GM19351 (cell line): ENCODE data around the gene GUCY2F.
A peak's percentile ranks its signal among the peaks of the same experiment; 100 is the strongest.

Experiments used
- ATAC-seq: cut with Tn5 transposase; IDR thresholded peaks from one replicate; pipeline ENCODE4 v1.9.1; 2021; ENCODE audit warnings: mild to moderate bottlenecking, moderate library complexity; ENCODE audit not compliant: unreplicated experiment

Gene GUCY2F

DNA sequence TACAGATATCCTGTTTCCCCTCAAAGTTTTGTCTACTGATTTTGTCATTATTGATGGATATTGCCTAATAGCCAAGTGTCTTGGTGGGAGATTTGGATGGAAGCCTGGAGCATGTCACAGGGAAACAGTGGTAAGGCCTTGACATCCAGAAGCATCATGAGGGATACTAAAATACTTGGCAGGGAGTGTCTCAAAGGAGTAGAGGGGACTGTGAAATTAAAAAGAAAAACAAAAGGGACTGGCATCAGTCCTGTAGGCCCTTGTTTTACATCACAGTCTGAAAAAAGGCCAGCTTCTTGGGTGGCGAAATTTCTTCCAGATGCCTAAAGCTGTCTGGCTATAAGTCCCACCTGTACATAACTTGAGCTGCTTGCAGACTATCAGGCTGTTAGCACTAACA, 83.8 kb downstream of the GUCY2F start:
- ATAC-seq, result no peak

DNA sequence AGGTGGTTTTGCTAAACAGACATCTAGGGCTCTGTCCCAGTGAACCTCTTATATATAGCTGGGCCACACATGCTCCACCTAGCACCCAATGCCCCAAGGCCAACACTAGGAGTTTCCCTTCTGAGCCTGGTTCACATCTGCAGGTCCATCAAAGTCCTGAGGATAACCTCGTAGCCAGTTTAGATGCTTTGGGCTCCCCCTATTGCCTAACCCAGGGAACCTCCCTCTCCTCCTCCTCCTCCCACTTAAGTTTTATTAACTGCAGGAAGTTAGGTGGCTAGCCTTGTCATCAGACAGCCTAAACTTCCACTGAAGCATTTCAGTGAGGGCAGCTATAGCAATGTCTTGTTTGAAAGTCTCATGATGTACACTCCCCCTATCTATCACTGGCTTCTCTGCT, 88.0 kb downstream of the GUCY2F start:
- peak; percentile 67 for ATAC-seq

- ATAC-seq, result no peak
Measured at GRCh38 chrX:109392895-109393294, 89.0 kb downstream of the GUCY2F start.

DNA sequence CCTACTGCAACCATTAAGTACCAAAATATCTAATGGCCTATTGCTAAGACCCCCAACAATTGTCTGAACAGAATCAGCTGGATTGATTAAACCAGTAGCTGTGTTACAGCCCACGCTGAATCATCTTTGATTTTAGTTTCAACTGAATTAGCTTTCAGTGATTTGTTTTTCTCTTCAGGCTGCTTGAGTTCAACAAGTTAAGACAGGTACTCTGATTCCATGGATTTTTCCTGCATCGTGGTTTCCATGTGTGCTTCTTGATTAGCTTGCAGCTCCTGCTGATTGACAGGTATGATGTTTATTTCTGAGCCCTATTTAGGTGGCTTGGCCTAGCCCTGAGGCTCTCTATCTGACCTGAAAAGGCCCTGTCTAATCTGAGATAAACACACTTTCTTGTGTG, 91.3 kb downstream of the GUCY2F start:
- ATAC-seq, result no peak

DNA sequence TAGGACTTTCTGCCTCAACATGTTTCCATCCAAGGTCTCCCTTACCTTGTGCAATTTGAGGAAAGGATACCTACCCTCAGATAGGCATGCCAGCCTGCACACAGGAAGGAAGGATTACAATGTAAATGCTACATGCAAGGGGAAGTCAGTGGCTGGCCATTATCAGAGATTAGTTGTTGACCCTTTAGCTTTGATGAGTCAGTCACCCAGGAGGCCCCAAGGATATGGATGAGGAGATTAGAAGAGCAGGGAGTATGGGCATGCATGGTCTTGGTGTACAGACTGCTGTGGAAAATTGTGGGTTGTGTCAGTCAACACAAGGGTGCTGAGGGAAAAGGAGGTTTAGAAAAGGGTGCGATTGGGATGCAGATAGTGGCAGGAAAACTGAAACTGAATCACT, 92.0 kb downstream of the GUCY2F start:
- ATAC-seq, result no peak

DNA sequence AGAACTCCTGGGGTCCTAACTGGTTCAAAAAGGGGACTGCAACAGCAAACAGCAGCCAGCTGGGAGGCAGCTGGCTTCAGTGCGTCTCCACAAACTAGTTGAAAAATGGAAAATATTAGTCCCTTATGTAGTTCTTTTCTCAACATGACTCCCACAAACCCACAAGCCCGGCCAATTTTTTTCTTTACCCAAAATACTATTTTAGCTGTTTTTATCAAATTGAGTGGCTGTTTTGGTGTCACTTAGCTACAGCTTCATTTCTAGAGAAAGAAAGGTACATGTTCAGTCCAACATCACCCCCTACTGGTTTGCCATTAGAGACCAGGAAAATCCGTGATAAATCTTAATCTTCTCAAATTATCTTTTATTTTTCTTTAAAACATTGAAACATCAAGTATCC, 97.2 kb downstream of the GUCY2F start:
- ATAC-seq, result peak; percentile 58

DNA sequence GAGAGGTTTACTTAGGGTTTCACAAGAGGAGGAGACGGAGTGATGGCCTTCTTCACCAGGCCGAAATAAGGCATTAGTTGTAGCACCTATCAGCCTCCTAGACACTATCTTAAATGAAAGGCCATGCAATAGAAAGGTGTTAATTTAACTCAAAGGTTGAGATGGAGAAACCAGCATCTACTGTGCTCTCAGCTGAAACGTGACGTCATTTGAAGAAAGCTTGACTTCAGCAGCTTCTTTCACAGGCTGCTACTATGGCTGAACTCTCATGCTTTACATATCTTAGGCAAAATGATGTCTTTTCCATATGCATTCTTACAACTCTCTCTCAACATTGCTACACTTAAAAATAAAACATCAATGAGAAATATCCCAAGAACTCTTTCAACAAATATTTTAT, 99.6 kb downstream of the GUCY2F start:
- ATAC-seq, result no peak

DNA sequence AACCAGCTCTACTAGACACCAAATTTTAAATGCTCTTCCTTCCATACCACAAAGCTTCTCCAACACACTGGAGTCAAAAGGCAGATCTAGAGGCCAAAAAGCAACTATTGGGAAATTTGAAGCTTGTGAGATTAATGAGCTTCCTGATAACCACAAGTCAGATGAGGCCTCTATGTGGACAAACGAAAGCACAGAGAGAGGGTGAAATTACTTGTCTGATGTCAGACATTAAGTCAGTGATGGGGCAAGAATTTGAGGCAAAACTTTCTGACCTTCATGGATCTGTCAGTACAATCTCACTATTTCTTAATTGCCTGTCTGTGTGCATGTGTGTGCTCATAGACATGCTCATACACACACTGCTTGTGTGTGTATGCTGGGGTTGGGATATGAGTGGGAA, 103.6 kb downstream of the GUCY2F start:
- ATAC-seq, result no peak

DNA sequence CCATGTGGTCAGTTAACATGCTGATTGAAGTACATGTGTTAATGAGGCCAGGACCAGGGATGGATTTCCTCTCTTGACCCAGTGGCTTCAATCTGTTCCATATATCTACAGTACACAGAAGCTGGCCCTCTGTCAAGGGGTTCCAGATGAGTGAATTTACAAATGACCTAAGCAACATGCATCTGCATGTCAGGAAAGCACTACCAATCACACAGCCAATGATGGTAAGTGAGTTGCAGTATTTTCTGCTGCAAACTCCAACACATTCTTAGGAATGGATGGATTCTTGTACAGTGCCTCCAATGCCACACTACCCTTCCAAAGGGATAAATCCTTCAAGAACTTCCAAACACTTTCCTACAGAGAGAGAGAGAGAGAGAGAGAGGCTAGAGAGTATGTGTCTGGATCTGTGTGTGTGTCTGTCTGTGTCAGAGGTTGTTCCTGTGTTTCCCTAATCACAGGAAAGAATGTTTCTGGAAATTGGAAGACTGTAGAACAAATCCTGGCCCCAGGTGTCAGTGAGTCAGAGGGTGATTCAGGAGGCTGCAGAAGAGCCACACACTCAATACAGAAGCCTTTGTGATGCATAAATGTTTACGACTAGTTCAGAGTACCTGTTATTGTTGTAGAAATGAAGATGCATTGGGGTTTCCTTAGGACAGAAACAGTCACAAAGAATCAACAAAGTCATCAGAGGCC, 107.5 kb downstream of the GUCY2F start:
- no peak for ATAC-seq

DNA sequence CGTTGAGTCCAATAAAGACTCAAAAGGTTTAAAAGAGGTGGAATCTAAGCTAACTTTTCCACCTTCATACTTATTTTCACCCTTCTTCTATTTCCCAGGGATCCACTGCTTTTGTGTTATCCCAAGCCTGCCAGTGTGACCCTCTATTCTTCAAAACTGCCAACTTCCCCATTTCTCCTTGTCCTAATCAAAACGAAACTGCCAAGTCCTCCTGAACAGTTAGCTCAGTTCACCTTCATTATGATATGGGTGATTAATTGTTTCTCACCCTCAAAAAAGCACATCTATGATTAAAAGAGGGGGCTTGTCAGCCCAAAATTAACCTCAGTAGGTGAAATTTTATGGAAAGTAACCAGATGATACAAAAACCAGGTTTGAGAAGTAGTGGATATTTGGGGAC, 108.4 kb downstream of the GUCY2F start:
- ATAC-seq, result no peak

DNA sequence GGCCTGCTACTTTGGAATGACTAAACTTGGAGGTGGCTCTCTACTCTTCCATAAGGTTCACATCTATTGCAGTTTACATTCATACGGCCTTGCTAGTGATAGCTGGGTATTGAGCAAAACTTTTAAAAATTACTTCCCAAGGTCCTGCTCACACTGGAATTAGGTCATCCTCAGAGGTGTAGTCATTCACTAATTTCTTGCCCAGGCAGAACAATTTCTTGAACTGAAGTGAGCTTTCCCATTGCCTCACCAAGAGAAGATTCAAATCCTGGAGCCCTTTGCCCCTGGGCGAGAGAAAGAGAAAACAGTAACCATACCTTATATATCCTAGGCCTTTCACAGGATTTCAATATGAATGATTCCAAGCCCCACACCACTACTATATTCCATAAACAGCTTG, 109.2 kb downstream of the GUCY2F start:
- no peak for ATAC-seq

- ATAC-seq, result no peak
Measured at GRCh38 chrX:109372291-109372690, 109.6 kb downstream of the GUCY2F start.

GRCh38 chrX:109362101-109362500, 119.8 kb downstream of the GUCY2F start:
- ATAC-seq, result no peak

- ATAC-seq, result no peak
Measured at GRCh38 chrX:109360301-109360700, 121.6 kb downstream of the GUCY2F start.

DNA sequence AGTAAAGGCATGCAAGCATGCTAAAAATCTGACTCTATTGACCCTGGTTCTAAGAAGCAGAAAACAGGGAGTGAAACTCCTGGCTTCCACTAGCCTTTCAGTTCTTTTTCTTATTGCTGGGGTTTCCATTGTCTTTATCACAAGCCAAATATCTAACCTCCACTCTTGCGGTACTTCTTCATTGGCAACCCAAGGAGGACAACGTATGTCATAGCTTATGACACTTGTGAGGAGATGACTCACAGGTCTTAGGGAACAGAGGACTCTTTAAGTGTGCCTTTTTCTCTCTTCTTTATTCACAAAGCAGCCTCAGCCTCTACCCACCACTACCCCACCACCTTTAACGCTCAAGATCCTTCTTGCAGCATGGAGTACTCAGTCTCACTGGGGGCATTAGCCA, 124.2 kb downstream of the GUCY2F start:
- peak; percentile 80 for ATAC-seq

- no peak for ATAC-seq
Measured at GRCh38 chrX:109356684-109357083, 125.2 kb downstream of the GUCY2F start.

GRCh38 chrX:109352066-109352588, 129.8 kb downstream of the GUCY2F start:
- no peak for ATAC-seq

- ATAC-seq, result no peak
Measured at GRCh38 chrX:109351557-109351956, 130.3 kb downstream of the GUCY2F start.

DNA sequence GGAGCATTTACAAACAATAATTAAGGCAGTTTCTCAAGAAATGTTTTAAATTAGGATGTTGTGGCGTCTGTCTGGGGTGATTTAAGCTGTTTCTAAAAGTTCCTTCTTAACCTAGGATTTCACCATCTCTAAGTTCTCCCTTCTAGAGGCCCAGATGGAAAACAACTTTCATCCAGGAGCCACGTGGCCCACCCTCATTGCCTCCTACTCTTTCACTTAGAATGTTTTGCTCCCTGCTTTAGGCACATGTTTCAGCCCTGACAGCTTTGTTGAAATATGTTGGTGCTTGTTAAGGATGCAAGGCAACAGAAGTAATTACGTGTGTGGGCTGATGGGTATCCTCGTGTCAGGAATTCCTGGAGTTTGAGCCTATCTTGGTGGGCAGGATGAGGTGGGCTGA, 131.3 kb downstream of the GUCY2F start:
- no peak for ATAC-seq

- no peak for ATAC-seq
Measured at GRCh38 chrX:109350051-109350450, 131.8 kb downstream of the GUCY2F start.

DNA sequence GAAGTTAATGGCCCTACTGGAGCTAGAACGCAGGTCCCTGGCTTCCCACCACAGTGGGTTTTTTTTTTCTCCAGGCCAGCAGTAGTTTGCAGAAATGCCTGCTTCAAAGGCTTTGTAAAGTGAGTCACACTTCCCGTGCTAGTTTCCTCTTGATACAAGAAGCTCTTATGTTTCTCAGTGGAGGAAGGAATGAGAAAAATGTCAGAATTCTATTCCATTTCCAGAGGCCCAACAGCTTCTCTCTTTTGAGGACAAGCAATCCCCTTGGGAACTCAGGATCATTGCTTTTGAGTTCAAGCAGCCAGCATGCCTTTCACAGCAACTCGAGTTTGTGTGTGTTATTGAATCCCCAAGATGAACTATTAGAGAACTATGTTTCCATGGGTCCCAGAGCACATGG, 134.3 kb downstream of the GUCY2F start:
- no peak for ATAC-seq

DNA sequence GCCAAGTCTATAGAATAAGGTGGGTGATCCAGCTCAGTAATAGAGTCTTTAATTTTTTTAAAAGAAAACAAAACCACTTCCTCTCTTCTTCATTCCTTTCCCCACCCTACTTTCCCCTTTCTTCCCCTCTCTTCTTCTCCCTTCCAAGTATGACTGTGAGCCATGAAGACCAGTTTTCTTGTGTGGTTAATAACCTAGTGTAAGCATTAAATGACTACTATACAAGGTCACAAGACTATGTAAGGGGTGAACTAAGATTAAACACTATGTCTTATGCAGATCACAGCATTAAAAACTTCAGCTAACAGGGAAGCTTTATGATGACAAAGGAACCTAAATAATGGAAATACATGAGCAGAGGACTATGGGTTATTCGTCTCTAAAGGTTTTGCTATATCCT, 135.4 kb downstream of the GUCY2F start:
- no peak for ATAC-seq

GRCh38 chrX:109345856-109346255, 136.0 kb downstream of the GUCY2F start:
- no peak for ATAC-seq
